BLaER1 (cell line): Measurements from ENCODE around the gene RHOJ.
"Not testable (repeated sequence)": the region's sequence is repeated elsewhere in the genome, so short reads cannot be mapped to it uniquely, and the experiment has no call there.

Source experiments
- H3K27ac ChIP-seq: shearing (Covaris generic); formaldehyde crosslinking; 2 replicates; pipeline ENCODE4 v1.8.1; 2022
- H3K27me3 ChIP-seq: shearing (Covaris generic); formaldehyde crosslinking; 2 replicates; pipeline ENCODE4 v1.8.1; 2022
- H3K36me3 ChIP-seq: shearing (Covaris generic); formaldehyde crosslinking; 2 replicates; pipeline ENCODE4 v1.8.1; 2022
- H3K4me1 ChIP-seq: shearing (Covaris generic); formaldehyde crosslinking; 2 replicates; pipeline ENCODE4 v1.8.1; 2022
- H3K4me2 ChIP-seq: shearing (Covaris generic); formaldehyde crosslinking; 2 replicates; pipeline ENCODE4 v1.8.1; 2022
- H3K4me3 ChIP-seq: shearing (Covaris generic); formaldehyde crosslinking; 2 replicates; pipeline ENCODE4 v1.8.1; 2022
- H3K9ac ChIP-seq: shearing (Covaris generic); formaldehyde crosslinking; 2 replicates; pipeline ENCODE4 v1.8.1; 2022
- H3K9me3 ChIP-seq: shearing (Covaris generic); formaldehyde crosslinking; 2 replicates; pipeline ENCODE4 v1.8.1; 2022
- H4K20me1 ChIP-seq: shearing (Covaris generic); formaldehyde crosslinking; 2 replicates; pipeline ENCODE4 v1.8.1; 2022
- Cebpa-rat ChIP-seq: shearing (Covaris generic); IDR thresholded peaks from 2 replicates; pipeline ENCODE4 v1.8.1; 2022

The RHOJ gene

GRCh38 chr14:63276492-63277342, 72.5 kb downstream of the RHOJ start:
- Histone ChIP-seq H3K9ac (no peak overlapping the region), H3K4me3 (no peak overlapping the region), H3K4me2 (no peak overlapping the region), H3K4me1 (no peaks in the 10 kb centered on the region), H4K20me1 (no peaks in the 10 kb centered on the region), H3K36me3 (no peaks in the 10 kb centered on the region), H3K27ac (no peak overlapping the region), H3K27me3 (no peaks in the 10 kb centered on the region), H3K9me3 (no peaks in the 10 kb centered on the region)
- no peak for TF ChIP-seq Cebpa-rat

DNA sequence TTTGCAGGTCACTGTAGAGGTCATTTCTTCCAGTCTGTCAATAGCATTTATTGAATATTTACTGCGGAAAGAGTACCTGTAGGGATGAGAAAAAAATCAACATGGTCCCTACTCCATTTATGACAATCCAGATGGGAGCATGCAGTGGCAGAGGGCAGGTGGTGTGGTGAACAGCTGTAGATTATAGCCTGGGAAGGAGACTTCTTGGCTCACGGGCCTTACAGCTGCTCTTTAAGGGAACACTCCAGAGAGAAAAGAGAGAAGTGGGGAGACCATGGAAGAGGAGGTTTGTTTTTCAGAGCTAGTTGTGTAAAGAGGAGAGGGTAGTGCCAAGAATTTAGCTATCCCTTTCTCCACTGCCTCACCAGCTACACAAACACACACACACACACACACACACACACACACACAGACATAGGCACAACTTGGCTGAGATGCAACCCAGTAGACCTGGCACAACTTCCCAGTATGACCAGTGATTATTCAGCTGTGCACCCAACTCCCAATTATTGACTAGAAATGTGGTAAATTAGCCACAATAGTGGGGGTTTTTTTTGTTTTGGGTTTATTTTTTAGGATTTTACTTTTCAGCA, 73.4 kb downstream of the RHOJ start:
- no peak overlapping the region for H3K27ac ChIP-seq
- no peaks in the 10 kb centered on the region for H3K36me3 ChIP-seq
- no peak overlapping the region for H3K9ac ChIP-seq
- no peaks in the 10 kb centered on the region for H3K9me3 ChIP-seq
- TF ChIP-seq Cebpa-rat: no peak
- H3K4me3 ChIP-seq: no peak overlapping the region
- H4K20me1 ChIP-seq: no peaks in the 10 kb centered on the region
- no peak overlapping the region for H3K4me2 ChIP-seq
- H3K27me3 ChIP-seq: no peaks in the 10 kb centered on the region
- no peaks in the 10 kb centered on the region for H3K4me1 ChIP-seq

- not testable (repeated sequence) for H4K20me1 ChIP-seq, H3K9me3 ChIP-seq, H3K4me1 ChIP-seq, H3K36me3 ChIP-seq, H3K27me3 ChIP-seq, H3K9ac ChIP-seq, H3K27ac ChIP-seq, H3K4me3 ChIP-seq, H3K4me2 ChIP-seq
Measured at GRCh38 chr14:63279933-63280332, 75.7 kb downstream of the RHOJ start.

DNA sequence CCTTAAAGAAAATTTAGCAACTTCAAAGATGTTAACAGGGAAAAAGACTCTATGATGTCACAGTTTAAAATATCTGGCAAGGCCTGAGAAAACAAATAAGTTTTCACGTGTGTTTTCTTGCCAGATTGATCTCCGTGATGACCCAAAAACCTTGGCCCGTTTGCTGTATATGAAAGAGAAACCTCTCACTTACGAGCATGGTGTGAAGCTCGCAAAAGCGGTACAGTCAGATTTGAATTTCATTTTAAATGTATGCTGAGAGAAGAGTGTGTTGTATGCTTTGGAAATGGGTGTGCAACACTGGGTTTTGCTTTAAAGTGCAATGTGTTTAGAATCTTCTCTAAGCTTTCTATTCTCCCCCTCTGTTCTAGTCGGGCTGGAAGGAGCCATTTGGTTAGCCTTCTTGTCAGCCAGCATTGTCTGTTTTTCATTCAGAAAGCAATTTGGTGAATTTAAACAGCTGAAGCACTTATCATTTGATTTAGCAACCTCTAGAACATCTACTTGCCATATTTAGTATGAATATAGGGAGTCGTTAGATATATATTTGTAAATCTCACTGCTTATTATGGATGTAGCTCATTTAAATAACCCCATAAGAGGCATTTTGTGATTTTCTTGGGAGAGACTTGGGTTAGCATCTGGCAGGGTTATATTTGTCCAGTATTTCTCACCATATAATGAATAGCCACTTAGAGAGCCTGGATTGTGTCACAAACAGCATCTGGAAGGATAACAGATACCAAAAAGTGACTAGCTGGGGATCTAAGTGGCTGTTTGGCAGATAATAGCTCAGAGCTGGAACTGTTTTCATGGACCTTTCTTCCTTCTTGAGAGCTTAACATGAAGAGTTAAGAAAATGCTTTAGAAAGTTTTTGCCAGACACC, 79.0 kb downstream of the RHOJ start:
- no peak for TF ChIP-seq Cebpa-rat
- no peaks in the 10 kb centered on the region for H3K27me3 ChIP-seq
- no peak overlapping the region for H3K4me2 ChIP-seq
- H4K20me1 ChIP-seq: no peaks in the 10 kb centered on the region
- peaks cover 6% of the 10 kb centered on the region; the same call in 1 of the 2 replicates for H3K4me1 ChIP-seq
- H3K36me3 ChIP-seq: no peaks in the 10 kb centered on the region
- H3K9me3 ChIP-seq: no peaks in the 10 kb centered on the region
- no peak overlapping the region for H3K4me3 ChIP-seq
- no peak overlapping the region for H3K9ac ChIP-seq
- H3K27ac ChIP-seq: no peak overlapping the region

- Histone ChIP-seq H3K4me3 (no peak overlapping the region), H3K9ac (no peak overlapping the region), H3K4me1 (peaks cover 6% of the 10 kb centered on the region; the same call in 1 of the 2 replicates), H3K4me2 (no peak overlapping the region), H3K27me3 (no peaks in the 10 kb centered on the region), H3K9me3 (no peaks in the 10 kb centered on the region), H4K20me1 (no peaks in the 10 kb centered on the region), H3K36me3 (no peaks in the 10 kb centered on the region), H3K27ac (no peak overlapping the region)
- TF ChIP-seq Cebpa-rat: no peak
Measured at GRCh38 chr14:63283884-63284248, 79.6 kb downstream of the RHOJ start.

DNA sequence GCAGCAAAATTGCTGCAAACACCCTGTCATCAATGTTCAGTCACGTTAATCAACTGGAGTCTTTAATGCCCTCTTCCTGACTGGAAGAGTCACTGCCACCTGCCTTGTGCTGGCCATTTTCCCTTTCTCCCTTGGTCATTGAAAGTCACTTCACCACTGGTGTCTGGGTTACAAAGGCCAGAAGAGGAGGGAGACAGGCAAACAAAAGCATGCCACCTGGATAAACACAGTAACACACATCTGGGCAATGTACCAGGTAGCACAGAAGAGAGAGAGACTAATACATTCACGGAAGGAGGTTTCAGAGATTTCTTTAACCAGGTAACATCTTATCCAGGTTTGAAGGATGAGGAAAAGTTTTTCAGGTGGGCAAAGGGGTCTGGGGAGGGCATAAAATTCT, 81.8 kb downstream of the RHOJ start:
- no peaks in the 10 kb centered on the region for H4K20me1 ChIP-seq
- H3K4me3 ChIP-seq: no peak overlapping the region
- H3K27ac ChIP-seq: no peak overlapping the region
- H3K9ac ChIP-seq: no peak overlapping the region
- H3K27me3 ChIP-seq: no peaks in the 10 kb centered on the region
- no peaks in the 10 kb centered on the region for H3K36me3 ChIP-seq
- TF ChIP-seq Cebpa-rat: no peak
- H3K4me2 ChIP-seq: no peak overlapping the region
- H3K4me1 ChIP-seq: peaks cover 6% of the 10 kb centered on the region; the same call in 1 of the 2 replicates
- no peaks in the 10 kb centered on the region for H3K9me3 ChIP-seq

- Histone ChIP-seq H3K9me3 (no peaks in the 10 kb centered on the region), H3K27ac (no peak overlapping the region), H3K9ac (no peak overlapping the region), H3K36me3 (no peaks in the 10 kb centered on the region), H3K4me1 (peaks cover 8% of the 10 kb centered on the region; the same call in 1 of the 2 replicates), H3K4me3 (no peak overlapping the region), H3K27me3 (no peaks in the 10 kb centered on the region), H4K20me1 (no peaks in the 10 kb centered on the region), H3K4me2 (no peak overlapping the region)
- no peak for TF ChIP-seq Cebpa-rat
Measured at GRCh38 chr14:63287666-63288483, 83.6 kb downstream of the RHOJ start.

DNA sequence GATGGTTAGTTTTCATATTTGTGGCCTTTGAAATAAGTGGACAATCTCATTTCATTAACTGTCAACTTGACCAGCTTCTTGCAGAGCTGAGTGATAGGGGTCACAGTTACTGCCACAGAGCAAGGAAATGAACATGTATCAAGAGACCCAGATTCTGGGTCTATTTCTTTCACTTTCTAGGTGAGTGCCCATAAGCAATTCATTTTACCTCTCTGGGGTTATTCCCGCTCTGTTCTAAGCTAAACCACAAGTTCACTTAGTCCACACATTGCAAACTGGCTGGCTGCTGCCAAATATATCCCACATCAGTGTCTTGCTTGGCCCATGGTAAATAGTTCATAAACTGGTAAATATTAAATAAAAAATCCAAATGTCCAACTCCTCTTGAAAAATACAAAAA, 84.6 kb downstream of the RHOJ start:
- no peaks in the 10 kb centered on the region for H4K20me1 ChIP-seq
- H3K27ac ChIP-seq: no peak overlapping the region
- H3K36me3 ChIP-seq: no peaks in the 10 kb centered on the region
- TF ChIP-seq Cebpa-rat: no peak
- H3K27me3 ChIP-seq: no peaks in the 10 kb centered on the region
- no peak overlapping the region for H3K4me2 ChIP-seq
- peaks cover 18% of the 10 kb centered on the region; the same call in 1 of the 2 replicates for H3K4me1 ChIP-seq
- no peak overlapping the region for H3K4me3 ChIP-seq
- no peak overlapping the region for H3K9ac ChIP-seq
- no peaks in the 10 kb centered on the region for H3K9me3 ChIP-seq

- Histone ChIP-seq H3K4me1 (peaks cover 30% of the 10 kb centered on the region), H3K27me3 (no peaks in the 10 kb centered on the region), H3K9me3 (no peaks in the 10 kb centered on the region), H3K4me3 (no peak overlapping the region), H3K4me2 (no peak overlapping the region), H3K36me3 (no peaks in the 10 kb centered on the region), H3K27ac (no peak overlapping the region), H3K9ac (no peak overlapping the region), H4K20me1 (no peaks in the 10 kb centered on the region)
- no peak for TF ChIP-seq Cebpa-rat
Measured at GRCh38 chr14:63290741-63291430, 86.6 kb downstream of the RHOJ start.
